ENCODE data around the gene EPB41L2.

The EPB41L2 gene

GRCh38 chr6:131038597-131039344, 24.3 kb downstream of the EPB41L2 start:
- Histone ChIP-seq H3K36me3 (no peaks in the 10 kb centered on the region), H3K9me3 (no peaks in the 10 kb centered on the region), H3K4me3 (ENCODE audit: low read depth, low read length) (no peak overlapping the region), H3K27me3 (no peaks in the 10 kb centered on the region), H3K4me1 (no peaks in the 10 kb centered on the region)
- DNase-seq, result no peak
- no peak for TF ChIP-seq CTCF (IDR thresholded peaks at IDR 0.05; ENCODE audit: low read depth, low read length)

DNA sequence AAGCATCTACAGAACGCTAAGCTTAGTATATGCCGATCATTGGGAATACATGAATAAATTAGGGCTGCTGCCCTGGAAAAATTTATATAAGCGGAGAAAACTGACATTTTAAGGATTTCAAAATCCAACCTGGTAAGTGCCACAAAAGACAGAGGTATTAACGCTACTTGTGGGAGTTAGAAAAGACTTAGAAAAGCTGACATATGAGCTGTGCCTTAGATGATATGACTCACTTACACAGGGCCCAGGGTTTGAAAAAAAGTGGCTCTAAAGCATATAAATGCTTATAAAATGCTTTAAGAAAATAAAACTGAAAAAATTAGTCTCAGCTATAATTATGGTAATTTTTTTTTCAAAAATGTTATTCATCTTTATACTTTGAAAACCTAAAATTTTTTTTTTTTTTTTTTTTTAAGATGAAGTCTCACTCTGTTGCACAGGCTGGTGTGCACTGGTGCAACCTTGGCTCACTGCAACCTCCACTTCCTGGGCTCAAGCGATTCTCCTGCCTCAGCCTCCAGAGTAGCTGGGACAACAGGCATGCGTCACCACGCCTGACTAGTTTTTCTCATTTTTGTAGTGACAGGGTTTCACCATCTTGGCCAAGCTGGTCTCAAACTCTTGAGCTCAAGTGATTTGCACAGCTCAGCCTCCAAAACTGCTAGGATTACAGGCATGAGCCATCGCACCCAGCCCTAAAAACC, 25.7 kb downstream of the EPB41L2 start:
- DNase-seq, result no peak
- TF ChIP-seq CTCF (IDR thresholded peaks at IDR 0.05; ENCODE audit: low read depth, low read length), result no peak
- no peaks in the 10 kb centered on the region for H3K36me3 ChIP-seq
- no peaks in the 10 kb centered on the region for H3K9me3 ChIP-seq
- no peaks in the 10 kb centered on the region for H3K27me3 ChIP-seq
- no peak overlapping the region for H3K4me3 ChIP-seq (ENCODE audit: low read depth, low read length)
- H3K4me1 ChIP-seq, result no peaks in the 10 kb centered on the region

GRCh38 chr6:131036601-131037000, 26.4 kb downstream of the EPB41L2 start:
- no peak for DNase-seq
- Histone ChIP-seq H3K36me3 (no peaks in the 10 kb centered on the region), H3K27me3 (no peaks in the 10 kb centered on the region), H3K4me3 (ENCODE audit: low read depth, low read length) (no peak overlapping the region), H3K4me1 (no peaks in the 10 kb centered on the region), H3K9me3 (no peaks in the 10 kb centered on the region)
- TF ChIP-seq CTCF (IDR thresholded peaks at IDR 0.05; ENCODE audit: low read depth, low read length), result no peak

DNA sequence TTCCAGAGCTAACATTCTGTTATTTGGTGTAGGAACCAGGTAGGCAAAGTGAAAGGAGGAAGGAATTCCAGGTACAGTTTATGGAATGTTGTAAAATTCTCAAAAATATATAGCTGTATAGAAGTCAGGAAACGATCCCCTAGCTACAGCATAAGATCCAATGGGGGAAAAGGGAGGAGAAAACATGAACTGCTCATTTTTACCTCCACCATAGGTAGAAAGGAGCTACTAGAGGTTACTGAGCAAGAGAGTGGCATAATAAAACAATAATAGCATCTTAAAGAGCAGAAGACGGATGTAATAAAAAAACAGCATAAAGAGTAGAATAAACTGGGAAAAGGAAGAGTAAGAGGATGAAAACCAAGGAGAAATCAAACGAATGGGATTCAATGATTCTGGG, 26.9 kb downstream of the EPB41L2 start:
- no peak overlapping the region for H3K4me3 ChIP-seq (ENCODE audit: low read depth, low read length)
- no peaks in the 10 kb centered on the region for H3K36me3 ChIP-seq
- no peaks in the 10 kb centered on the region for H3K27me3 ChIP-seq
- H3K9me3 ChIP-seq, result no peaks in the 10 kb centered on the region
- no peaks in the 10 kb centered on the region for H3K4me1 ChIP-seq
- TF ChIP-seq CTCF (IDR thresholded peaks at IDR 0.05; ENCODE audit: low read depth, low read length), result no peak
- DNase-seq, result no peak

GRCh38 chr6:131035582-131035981, 27.5 kb downstream of the EPB41L2 start:
- Histone ChIP-seq H3K36me3 (no peaks in the 10 kb centered on the region), H3K4me3 (ENCODE audit: low read depth, low read length) (no peak overlapping the region), H3K27me3 (no peaks in the 10 kb centered on the region), H3K9me3 (no peaks in the 10 kb centered on the region), H3K4me1 (no peaks in the 10 kb centered on the region)
- no peak for TF ChIP-seq CTCF (IDR thresholded peaks at IDR 0.05; ENCODE audit: low read depth, low read length)
- DNase-seq, result no peak

GRCh38 chr6:131033631-131034030, 29.4 kb downstream of the EPB41L2 start:
- Histone ChIP-seq H3K27me3 (no peaks in the 10 kb centered on the region), H3K9me3 (no peaks in the 10 kb centered on the region), H3K4me1 (no peaks in the 10 kb centered on the region), H3K4me3 (ENCODE audit: low read depth, low read length) (no peak overlapping the region), H3K36me3 (no peaks in the 10 kb centered on the region)
- TF ChIP-seq CTCF (IDR thresholded peaks at IDR 0.05; ENCODE audit: low read depth, low read length), result no peak
- DNase-seq, result no peak

All from BE2C (cell line).